Astrocyte of the spinal cord (primary cell): Measurements from ENCODE around the gene THRB.

Source experiments
- DNase-seq: peaks from one replicate; pipeline ENCODE4 v3.0.0; 2011; ENCODE audit warnings: low read depth, low spot score
- H3K4me3 ChIP-seq: 2 replicates; pipeline ENCODE4 v1.5.1; 2011; ENCODE audit warnings: low read depth, mild to moderate bottlenecking, low read length, moderate library complexity
- CTCF ChIP-seq: IDR thresholded peaks from 2 replicates; pipeline ENCODE4 v1.5.1; 2012; ENCODE audit warnings: low read depth, mild to moderate bottlenecking, low read length, inconsistent platforms
- in situ Hi-C: cut with HindIII; loops from 2 replicates; pipeline ENCODE4 v1.10.0; 2017; ENCODE audit warnings: low sequenced_read_pairs

Gene THRB

GRCh38 chr3:24168977-24169376 lies 325.7 kb downstream of the THRB start:
- no peak for DNase-seq
- in situ Hi-C loops: no loop called here
- TF ChIP-seq CTCF: no peak
- no peak overlapping the region for H3K4me3 ChIP-seq

- in situ Hi-C loops: no loop called here
Observed at GRCh38 chr3:24167429-24167828, 327.2 kb downstream of the THRB start.

GRCh38 chr3:24166515-24166914 lies 328.1 kb downstream of the THRB start:
- TF ChIP-seq CTCF: no peak
- no peak for DNase-seq
- in situ Hi-C loops: no loop called here
- no peak overlapping the region for H3K4me3 ChIP-seq

More at GRCh38 chr3:24167429-24167828, 327.2 kb downstream of the THRB start:
- DNase-seq: no peak
- no peak for TF ChIP-seq CTCF
- H3K4me3 ChIP-seq: no peak overlapping the region

GRCh38 chr3:24165603-24165982 lies 329.1 kb downstream of the THRB start:
- no peak for DNase-seq
- no peak overlapping the region for H3K4me3 ChIP-seq
- in situ Hi-C loops: no loop called here
- TF ChIP-seq CTCF: no peak

- DNase-seq: no peak
- in situ Hi-C loops: no loop called here
- H3K4me3 ChIP-seq: no peak overlapping the region
- no peak for TF ChIP-seq CTCF
Observed at GRCh38 chr3:24164967-24165602, 329.6 kb downstream of the THRB start.

GRCh38 chr3:24162929-24163328 lies 331.7 kb downstream of the THRB start:
- in situ Hi-C loops: no loop called here
- DNase-seq: no peak
- no peak for TF ChIP-seq CTCF
- H3K4me3 ChIP-seq: no peak overlapping the region
